NCI-H1092 treated with DMSO at 0.1 percent for 48 hours (cell line): Measurements from ENCODE around the gene CFAP206.
"Not testable (repeated sequence)": the region's sequence is repeated elsewhere in the genome, so short reads cannot be mapped to it uniquely, and the experiment has no call there.

ENCODE experiments used
- DNase-seq: peaks from one replicate; lab custom pipeline; 2025; lab: John Stamatoyannopoulos, UW

Gene CFAP206

DNA sequence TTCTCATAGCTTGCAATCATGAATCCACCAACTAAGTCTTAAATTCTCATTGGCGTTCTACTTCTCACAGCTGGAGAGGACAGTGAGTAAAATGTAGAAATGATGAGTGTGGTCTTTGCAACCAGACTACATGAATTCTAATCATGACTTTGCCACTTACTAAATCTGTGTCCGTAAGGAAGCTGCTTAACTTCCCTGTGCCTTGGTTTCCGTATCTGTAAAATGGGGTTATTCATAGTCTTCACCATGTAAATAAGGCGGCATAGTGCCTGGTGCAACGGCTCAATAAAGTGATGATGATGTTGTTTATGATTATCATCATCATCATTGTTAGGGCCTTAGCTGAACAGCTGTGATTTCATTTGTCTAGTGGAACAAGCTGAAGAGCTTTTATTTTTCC is 12.6 kb downstream of the CFAP206 start:
- no peak for DNase-seq

- DNase-seq: no peak
Measured at GRCh38 chr6:87421576-87421975, 13.8 kb downstream of the CFAP206 start.

GRCh38 chr6:87426789-87427188 is 19.0 kb downstream of the CFAP206 start:
- no peak for DNase-seq

DNA sequence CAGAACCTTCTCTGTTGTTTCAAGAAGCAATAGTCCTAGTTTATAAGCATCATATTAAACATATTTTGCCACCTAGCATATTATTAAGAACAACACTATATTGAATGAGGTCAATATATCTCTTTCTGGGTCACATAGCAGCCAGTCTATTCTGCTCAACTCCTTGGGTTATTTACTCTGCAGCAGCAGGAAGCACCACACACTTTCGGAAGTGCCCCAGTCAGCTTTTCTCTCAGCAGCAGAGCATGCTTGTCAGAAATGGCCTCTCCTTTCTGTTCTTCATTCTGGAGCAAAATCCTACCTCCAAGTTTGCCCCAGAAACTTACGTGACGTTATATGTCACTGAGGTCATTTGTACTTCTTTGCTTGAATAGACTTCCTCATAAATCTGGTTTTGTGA is 22.7 kb downstream of the CFAP206 start:
- no peak for DNase-seq

- no peak for DNase-seq
Measured at GRCh38 chr6:87431263-87431662, 23.5 kb downstream of the CFAP206 start.

DNA sequence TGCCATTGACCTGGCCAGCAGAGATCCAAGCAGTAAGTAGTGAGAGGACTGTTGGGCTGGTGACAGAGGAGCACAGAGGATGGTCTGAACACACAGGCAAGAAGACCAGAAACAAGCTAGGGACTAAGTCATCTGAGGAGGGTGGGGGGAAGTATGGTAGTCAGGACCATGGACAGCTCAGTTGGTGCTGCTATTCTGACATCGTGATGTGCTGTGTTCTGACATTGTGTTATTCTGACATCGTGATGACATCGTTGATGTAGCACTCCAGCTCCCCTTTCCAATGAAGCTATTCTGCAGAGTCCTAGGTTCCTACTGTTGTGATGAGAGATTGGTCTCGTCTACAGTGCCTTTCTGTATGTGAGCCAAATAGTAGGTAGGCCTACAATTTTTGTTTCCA is 28.7 kb downstream of the CFAP206 start:
- no peak for DNase-seq

DNA sequence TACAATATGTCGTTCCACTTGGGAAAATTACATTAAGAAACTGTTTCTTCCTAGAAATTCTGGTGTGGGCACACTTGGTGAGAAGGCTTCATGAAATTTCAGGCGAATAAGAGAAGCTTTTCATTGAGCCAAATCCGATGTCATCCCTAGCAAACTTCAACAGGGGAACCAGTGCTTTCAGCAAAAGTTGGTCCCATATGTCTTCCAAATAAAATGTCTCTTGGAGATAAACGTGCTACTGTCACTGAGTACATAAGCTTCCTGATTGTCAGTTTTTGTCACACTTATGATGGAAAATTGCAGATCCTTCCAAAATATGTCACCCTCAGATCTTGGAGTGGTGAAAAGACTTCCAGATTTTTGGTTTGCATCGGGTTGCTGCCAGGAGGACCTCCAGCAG is 33.9 kb downstream of the CFAP206 start:
- DNase-seq: no peak

DNA sequence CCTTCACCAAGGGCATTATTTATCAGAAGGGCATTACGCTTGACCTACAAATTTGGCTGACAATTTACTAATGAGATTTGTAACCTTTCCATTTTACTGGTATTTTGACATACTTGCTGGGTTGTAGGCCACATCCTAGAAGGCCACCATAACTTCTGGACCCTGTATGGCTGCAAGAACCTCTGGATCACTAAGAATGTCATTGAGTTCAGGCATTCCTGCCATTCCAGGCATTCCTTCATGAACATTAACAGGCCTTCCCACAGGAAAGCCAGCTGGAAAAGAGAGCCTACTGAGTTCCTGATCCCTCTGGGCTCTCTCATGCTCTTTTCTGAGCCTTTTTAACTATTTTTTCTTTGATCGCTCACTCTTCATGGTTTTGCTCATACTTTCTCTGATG is 36.6 kb downstream of the CFAP206 start:
- no peak for DNase-seq

DNA sequence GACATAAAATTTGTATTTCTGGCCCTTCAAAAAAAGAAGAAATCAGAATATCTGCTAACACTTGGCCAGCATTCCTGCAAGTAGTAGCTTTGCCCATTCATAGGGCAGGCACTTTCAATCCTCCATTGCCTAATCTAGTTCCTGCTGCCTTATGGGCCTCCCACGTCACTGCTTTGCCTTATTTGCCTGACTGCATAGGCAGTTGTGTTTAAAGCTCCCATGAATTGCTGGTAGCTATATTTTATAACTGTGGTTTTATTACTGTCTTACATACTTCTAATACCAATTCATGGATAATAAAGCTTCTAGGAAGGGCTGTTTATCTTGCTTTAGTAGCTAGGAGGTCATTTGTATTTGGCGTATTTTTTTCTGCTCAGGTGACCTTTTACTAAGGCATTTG is 57.3 kb downstream of the CFAP206 start:
- no peak for DNase-seq

DNA sequence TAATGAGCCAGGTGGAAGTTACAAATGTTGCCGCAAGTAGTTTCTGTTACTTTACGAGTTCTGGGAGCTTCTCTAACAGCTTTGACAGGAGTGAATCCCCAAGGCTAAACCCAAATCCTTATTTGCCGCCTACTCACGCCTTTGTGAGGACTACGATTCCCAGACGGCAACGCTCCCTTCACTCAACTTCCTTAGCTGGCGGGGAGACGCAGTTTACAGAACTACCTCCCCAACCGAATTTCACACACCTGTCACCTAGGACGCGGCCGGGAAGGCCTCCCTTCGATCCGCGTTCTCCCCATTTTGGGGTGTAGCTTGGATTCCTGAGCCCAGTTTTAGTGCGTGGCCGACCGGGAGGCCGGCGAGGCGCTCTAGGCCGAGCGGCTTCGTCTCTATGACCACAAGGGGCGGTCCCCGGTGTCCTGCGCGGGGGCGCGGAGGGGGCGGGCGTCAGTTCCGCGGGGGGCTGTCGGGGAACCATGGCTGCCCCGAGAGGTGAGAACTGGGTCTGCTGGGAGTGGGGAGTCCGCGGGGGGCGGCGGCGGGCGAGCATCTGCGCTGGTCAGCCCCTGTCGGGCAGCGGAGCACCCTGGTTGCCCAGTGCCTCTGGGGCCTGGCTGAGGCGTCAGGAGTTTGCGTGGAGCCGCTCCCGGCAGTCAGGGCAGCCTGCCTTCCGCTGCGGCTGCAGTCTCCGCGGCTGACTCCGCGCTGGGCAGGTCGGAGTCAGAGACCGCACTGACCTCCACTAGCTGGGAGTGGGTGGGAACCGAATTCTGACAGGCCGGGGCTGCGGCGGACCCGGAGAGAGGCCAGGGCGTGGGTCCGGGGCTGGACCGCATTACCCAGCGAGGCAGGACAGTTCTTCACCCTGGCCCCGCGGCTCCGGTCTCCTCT is 65.0 kb downstream of the CFAP206 start, which contains the start of gene SLC35A1:
TSS of gene SLC35A1 (plus strand) at position 450 of the 894 bp plus-strand sequence. CDS start at position 480, 30 bp downstream.
- DNase-seq: peak; percentile 89

DNA sequence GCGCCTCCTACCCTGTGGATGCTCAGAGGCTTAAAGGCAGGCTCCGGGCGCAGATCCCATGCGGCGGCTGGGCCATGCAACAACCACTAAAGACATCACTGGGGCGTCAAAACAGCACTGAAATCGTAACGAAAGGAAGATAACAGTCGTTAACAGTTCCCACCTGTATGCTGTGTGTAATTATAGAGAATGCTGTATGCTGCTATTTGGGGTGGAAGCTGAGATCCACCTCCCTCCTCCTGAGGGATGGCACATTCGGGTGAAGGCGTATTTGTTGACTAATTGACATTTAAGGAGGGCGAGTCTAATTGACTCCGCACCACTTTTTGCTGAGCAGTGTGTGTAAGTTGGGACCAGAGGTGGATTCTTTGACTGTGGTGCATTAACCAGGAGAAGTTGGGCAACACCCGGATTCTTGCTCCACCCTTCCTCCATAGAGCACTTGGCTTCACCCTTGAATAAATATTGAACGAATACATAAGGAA is 65.7 kb downstream of the CFAP206 start:
- no peak for DNase-seq

GRCh38 chr6:87481931-87482330 is 74.2 kb downstream of the CFAP206 start:
- DNase-seq: no peak

DNA sequence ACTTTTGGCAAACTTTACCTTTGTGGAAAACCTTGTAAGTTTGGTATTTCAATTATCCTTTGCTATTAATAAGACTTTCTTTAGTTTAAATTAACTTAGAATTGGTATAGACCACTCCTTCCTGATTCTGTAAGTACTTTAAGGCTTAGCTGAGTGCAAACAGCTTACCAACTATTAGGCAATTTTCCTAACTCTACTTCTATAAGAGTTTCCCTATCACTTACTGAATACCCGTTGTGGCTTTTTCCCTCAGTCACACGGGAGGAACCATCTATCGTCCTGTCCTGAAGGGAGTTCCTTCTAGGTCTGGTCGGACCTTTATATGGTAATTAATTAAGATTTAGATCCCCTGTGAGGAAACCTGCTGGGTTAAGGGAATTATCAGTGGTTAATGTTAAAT is 74.6 kb downstream of the CFAP206 start:
- no peak for DNase-seq

GRCh38 chr6:87483929-87484328 is 76.2 kb downstream of the CFAP206 start:
- no peak for DNase-seq

GRCh38 chr6:87484491-87484890 is 76.7 kb downstream of the CFAP206 start:
- DNase-seq: no peak

- no peak for DNase-seq
Measured at GRCh38 chr6:87487555-87487954, 79.8 kb downstream of the CFAP206 start.

DNA sequence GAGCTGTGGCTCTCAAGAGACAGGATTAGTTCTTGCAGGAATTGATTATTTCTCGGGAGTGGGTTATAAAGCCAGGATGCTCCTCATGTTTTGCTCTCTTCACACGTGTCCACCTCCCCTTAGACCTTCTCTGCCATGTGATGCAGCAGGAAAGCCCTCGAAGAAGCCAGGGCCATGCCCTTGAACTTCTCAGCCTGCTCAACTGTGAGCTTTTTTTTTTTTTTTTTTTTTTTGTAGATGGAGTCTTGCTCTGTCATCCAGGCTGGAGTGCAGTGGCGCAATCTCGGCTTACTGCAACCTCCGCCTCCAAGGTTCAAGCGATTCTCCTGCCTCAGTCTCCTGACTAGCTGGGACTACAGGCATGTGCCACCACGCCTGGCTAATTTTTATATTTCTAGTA is 81.6 kb downstream of the CFAP206 start:
- not testable (repeated sequence) for DNase-seq

GRCh38 chr6:87494761-87495422 is 87.1 kb downstream of the CFAP206 start:
- DNase-seq: no peak

GRCh38 chr6:87498048-87498447 is 90.3 kb downstream of the CFAP206 start:
- DNase-seq: no peak

- no peak for DNase-seq
Measured at GRCh38 chr6:87501809-87502572, 94.2 kb downstream of the CFAP206 start.

- DNase-seq: no peak
Measured at GRCh38 chr6:87504441-87504840, 96.7 kb downstream of the CFAP206 start.
